Right renal pelvis (tissue), 4 donors: ENCODE data around the gene SLC45A2. TPM values are rescaled to one million over a fixed set of nuclear protein-coding genes. Genes with fewer than 3 reads are reported as not detected.
"Not testable (repeated sequence)": the region's sequence is repeated elsewhere in the genome, so short reads cannot be mapped to it uniquely, and the experiment has no call there.

Source experiments
- DNase-seq, 4 donors: peaks; one replicate each; pipeline ENCODE4 v3.0.0-alpha.2; 2013; ENCODE audit warnings: low read depth in 4 of 4, low spot score in 3 of 4, missing footprints in 1 of 4
- polyA plus RNA-seq, 4 donors: library from polyadenylated mRNA; unstranded; fragments of 120-200 nt; gene quantifications; one replicate each; pipeline ENCODE4 v1.2.1, GENCODE V29; 2013; ENCODE audit not compliant: insufficient read length in 4 of 4

The SLC45A2 gene
- under 1 TPM; 0.25 to 0.71 (median 0.48) TPM for polyA plus RNA-seq

DNA sequence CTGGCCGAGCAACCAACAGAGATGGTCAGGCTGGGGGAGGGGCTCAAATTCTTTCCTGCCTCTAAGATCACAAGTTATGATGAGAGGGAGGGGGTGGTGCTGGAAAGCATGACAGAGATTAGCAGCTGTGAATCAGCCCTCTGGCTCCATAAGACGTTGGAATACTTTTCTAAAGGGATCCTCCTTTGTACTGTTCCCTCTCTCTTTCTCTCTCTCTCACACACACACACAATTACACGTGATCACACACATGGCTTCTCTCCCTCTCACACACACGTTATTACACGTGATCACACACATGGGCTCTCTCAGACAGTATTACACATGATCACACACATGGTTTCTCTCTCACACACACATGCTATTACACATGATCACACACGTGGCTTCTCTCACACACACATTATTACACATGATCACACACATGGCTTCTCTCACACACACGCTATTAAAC lies at the start of gene SLC45A2:
TSS of gene SLC45A2 (minus strand) at position 23 of the 454 bp plus-strand sequence. CDS start 110 bp downstream, outside the sequence.
- no peak for DNase-seq

- no peak for DNase-seq
These were observed 47.5 kb upstream of the SLC45A2 start for GRCh38 chr5:34031966-34032365.

DNA sequence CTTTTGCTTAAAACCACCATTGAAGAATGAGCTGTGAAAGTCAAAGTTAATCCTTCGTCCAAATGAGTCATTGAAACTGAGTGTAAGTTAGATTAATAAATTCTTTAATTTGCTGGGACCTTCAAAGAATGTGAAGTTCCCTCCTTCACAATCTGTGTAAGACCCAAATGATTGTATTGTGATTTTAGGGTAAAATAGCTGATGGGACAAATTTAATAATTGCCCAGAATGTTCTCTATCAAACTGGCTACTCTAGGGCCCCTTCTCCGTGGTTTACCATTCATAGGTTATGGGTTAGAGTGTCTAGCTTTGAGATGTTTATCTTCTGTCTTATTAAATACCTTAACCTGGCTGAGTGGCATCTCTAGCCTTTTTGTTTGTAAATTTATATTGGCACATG lies 46.6 kb upstream of the SLC45A2 start:
- DNase-seq: no peak

GRCh38 chr5:34030585-34030984 lies 46.1 kb upstream of the SLC45A2 start:
- not testable (repeated sequence) for DNase-seq

DNA sequence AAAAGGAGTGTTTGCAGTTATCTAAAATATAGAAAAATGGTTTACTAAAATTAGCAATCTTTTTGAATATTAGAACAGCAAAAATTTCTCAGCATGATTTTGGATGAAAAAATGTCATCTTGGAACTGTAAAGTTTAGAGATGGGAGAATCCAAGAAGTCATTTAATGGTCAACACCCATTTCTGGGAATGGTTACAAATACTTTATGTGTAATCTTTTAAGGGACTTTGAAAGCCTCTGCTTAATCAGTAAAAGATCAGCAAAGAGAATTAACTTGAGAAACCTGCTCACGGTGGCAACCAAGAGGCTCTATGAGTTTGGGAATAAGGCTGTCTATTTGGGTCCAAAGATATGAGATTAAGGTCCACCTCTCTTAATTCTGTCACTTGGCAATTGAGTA lies 45.6 kb upstream of the SLC45A2 start:
- no peak for DNase-seq

- no peak for DNase-seq
These were observed 43.9 kb upstream of the SLC45A2 start for GRCh38 chr5:34028349-34028748.

DNA sequence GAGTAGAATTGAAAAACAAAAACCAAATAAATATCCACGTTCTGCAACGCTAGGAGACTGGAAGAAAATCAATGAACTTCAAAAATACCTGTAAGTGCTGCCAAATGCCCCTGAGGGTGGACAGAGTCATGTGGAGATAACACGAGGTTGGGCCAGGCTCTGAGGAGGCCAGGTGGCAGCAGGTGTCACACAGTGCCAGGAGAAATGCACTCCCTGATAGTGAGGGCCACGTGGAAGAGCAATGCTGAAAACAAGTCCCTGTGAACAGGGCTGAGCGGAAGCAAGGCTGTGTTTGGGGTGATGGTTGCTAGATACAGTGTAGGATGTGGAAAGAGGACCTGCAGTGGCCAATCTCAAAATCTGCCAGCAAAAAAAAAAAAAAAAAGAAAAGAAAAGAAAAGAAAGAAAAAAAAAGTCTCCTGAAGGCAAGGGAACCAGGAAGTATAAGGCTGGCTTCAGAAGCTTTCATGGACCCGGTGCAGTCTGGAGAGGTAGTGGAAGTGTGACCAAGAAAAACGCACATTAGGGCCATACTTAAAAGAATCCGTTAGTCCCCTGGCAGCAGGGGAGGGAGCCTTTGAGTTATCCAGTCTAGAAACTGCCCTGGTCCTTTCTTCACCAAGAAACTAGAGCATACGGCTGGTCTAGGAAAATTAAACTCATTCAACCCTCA lies 41.7 kb upstream of the SLC45A2 start:
- DNase-seq: no peak

- DNase-seq: no peak
These were observed 37.7 kb upstream of the SLC45A2 start for GRCh38 chr5:34022121-34022705.

DNA sequence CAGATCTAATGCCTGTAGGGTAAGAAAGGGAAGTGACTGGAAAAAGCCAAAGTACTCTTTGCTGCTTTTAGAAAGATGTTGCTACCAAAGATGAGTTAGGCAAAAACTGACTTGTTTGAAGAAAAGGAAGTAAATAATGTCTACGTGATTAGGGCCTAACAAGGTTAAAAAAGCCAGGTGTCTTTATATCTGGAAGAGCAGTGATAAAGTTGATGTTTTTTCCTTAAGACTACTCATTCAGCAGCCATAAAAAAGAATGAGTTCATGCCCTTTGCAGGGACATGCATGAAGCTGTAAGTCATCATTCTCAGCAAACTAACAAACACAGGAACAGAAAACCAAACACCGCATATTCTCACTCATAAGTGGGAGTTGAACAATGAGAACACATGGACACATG lies 36.8 kb upstream of the SLC45A2 start:
- no peak for DNase-seq

GRCh38 chr5:34020726-34021125 lies 36.2 kb upstream of the SLC45A2 start:
- no peak for DNase-seq

DNA sequence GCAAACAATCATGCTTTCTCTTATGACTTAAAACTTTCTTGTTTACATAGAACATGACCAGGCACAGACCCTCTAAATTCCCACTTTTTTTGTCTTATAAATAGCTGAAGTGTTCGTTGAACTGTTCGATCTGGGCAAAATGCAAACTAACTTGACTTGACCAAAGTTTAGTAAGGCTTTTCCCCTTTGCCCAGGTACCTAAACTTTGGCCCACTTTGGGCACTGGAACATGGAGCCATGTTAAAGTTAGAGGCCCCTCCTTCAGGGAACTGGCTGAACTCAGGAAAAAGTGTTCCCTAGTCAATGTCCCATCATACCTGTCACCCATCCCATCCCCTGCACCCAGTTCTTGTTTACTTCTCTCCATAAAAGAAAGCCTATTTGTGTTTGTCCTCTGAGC lies 32.8 kb upstream of the SLC45A2 start:
- DNase-seq: no peak

- no peak for DNase-seq
These were observed 32.3 kb upstream of the SLC45A2 start for GRCh38 chr5:34016750-34017149.

- no peak for DNase-seq
These were observed 31.7 kb upstream of the SLC45A2 start for GRCh38 chr5:34016222-34016621.

- no peak for DNase-seq
These were observed 30.8 kb upstream of the SLC45A2 start for GRCh38 chr5:34015120-34015822.

DNA sequence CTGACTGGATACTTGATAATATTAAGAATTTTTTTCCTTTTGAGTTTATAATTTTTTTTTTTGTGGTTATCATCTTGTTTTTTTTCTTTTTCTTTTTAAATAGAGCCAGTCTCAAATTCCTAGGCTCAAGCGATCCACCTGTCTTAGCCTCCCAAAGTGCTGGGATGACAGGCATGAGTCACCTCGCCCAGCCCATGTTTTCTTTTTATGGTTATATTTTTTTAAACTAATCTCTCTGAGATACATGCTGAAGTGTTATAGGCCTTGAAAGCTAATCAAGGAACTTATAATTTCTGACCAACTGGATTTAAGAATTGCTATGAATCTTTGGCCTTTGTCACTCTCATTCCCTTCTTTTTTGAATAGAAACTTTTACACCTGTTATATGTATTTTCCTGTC lies 30.1 kb upstream of the SLC45A2 start:
- no peak for DNase-seq

GRCh38 chr5:34013547-34013946 lies 29.1 kb upstream of the SLC45A2 start:
- DNase-seq: no peak

DNA sequence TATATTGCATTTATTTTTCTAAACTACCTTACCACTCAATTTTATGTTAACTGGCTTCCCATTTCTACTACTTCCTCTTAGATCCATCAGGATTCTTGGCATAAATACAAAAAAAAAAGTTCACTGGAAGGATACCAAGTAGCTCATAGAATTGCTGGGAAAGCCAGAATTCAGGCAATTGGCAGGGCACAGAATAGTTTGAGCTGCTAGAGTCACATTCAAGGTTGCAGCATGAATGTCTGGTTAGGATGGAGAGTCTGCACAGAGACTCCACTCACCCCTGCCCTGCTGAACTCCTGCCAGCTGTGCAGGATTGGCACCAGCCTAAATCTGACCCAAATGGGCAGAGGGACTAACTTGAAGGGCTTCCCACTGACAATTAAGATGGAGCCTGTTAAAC lies 28.3 kb upstream of the SLC45A2 start:
- DNase-seq: no peak

GRCh38 chr5:34011536-34011935 lies 27.0 kb upstream of the SLC45A2 start:
- DNase-seq: no peak

DNA sequence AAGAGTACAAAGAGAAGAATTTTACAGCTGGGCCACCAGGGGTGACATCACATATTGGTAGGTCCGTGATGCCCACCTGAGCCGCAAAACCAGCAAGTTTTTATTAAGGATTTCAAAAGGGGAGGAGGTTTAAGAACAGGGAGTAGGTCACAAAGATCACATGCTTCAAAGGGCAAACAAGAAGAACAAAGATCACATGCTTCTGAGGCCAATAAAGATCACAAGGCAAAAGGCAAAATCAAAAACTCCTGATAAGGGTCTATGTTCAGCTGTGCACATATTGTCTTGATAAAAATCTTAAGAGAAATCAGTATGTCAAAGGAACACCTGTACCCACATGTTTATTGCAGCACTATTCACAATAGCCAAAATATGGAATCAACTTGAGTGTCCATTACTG lies 25.7 kb upstream of the SLC45A2 start:
- not testable (repeated sequence) for DNase-seq

DNA sequence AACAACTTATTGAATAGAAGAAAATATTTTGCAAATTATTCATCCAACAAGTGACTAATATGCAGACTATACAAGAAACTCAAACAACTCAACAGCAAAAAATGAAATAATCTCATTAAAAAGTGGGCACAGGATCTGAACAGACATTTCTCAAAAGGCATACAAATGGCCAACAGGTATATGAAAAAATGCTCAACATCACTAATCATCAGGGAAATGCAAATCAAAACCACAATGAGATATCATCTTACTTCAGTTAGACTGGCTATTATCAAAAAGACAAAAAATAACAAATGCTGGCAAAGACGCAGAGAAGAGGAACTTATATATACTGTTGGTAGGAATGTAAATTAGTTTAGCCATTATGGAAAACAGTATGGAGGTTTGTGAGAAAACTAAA lies 25.1 kb upstream of the SLC45A2 start:
- no peak for DNase-seq

DNA sequence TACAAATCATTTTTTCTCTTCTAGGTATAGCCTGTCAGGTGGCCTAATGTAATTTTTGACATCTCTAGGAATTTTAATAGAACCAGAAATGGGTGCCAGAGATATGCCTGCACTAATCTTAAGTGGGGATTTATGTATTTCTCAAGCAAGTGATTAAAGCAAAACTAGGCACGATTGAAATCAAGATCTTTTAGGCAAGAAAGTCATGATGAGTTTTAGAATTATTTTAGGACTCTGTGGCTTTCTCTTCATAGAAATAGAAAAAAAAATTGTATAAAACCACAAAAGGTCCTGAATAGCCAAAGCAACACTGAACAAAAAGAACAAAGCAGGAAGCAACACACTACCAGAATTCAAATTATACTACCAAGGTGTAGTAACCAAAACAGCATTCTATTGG lies 24.3 kb upstream of the SLC45A2 start:
- no peak for DNase-seq
